Endothelial cell of umbilical vein (primary cell): ENCODE results near the gene RPL18. TPM values are rescaled to one million over a fixed set of nuclear protein-coding genes. Genes with fewer than 3 reads are reported as not detected.
A peak's percentile ranks its signal among the peaks of the same experiment; 100 is the strongest.

Experiments used
- BruUV-seq: library from RNA; stranded (reverse); fragments of 400-500 nt; replicated peaks from 2 replicates; lab custom pipeline; 2021; lab: Mats Ljungman, UMichigan
- CTCF ChIA-PET: fragments of 300-600, 350-600 bp; sonication (Branson Sonifier 250); formaldehyde crosslinking; loops from one replicate; lab custom pipeline; 2021; ENCODE audit warnings: antibody characterized with exemption, inconsistent platforms; lab: Charles Lee
- POLR2A ChIA-PET: fragments of 300-600, 350-600 bp; sonication (Branson Sonifier 250); formaldehyde crosslinking; loops from one replicate; lab custom pipeline; 2021; ENCODE audit warnings: antibody characterized with exemption, inconsistent platforms; lab: Charles Lee
- DNase-seq: peaks from one replicate; pipeline ENCODE4 v3.0.0-alpha.2; 2011; ENCODE audit warnings: low read depth, low spot score
- FAIRE-seq: peaks from 2 replicates; lab custom pipeline; 2011; peaks lifted over from hg19 to GRCh38; lab: Jason Lieb, UNC
- H2AFZ ChIP-seq: 2 replicates; pipeline ENCODE4 v1.6.0; 2012; ENCODE audit warnings: low read depth, low read length, control low read depth, inconsistent platforms
- H3K27ac ChIP-seq: 2 replicates; pipeline ENCODE4 v1.5.1; 2011; ENCODE audit warnings: low read depth, mild to moderate bottlenecking, control low read depth, low read length, moderate library complexity; ENCODE audit not compliant: insufficient read depth
- H3K27me3 ChIP-seq, 2 experiments: 2 replicates each; pipeline versions ENCODE4 v1.6.0 to v1.6.1; 2011; ENCODE audit warnings: low read length in 2 of 2, mixed read lengths in 1 of 2; ENCODE audit not compliant: control insufficient read depth in 2 of 2, insufficient read depth in 2 of 2
- H3K36me3 ChIP-seq, 2 experiments: 2 replicates in 1 of 2; 3 replicates in 1 of 2; pipeline ENCODE4 v1.5.1; 2011; ENCODE audit warnings: low read length in 2 of 2, mild to moderate bottlenecking in 1 of 2, moderate library complexity in 1 of 2; ENCODE audit not compliant: control insufficient read depth in 2 of 2, insufficient read depth in 2 of 2; ENCODE audit errors: extremely low read depth in 1 of 2
- H3K4me1 ChIP-seq: 3 replicates; pipeline ENCODE4 v1.5.1; 2011; ENCODE audit warnings: mild to moderate bottlenecking, low read length; ENCODE audit not compliant: control insufficient read depth, insufficient read depth; ENCODE audit errors: extremely low read depth
- H3K4me2 ChIP-seq: 2 replicates; pipeline ENCODE4 v1.6.1; 2011; ENCODE audit warnings: low read length, control low read depth, mixed read lengths; ENCODE audit not compliant: insufficient read depth
- H3K4me3 ChIP-seq, 3 experiments: fragments of 200-600 bp in 1 of 3; sonication (generic), shearing (Covaris generic) in 1 of 3; replicated peaks in 1 of 3; 2 replicates each; pipeline ENCODE4 v1.5.1; 2011 to 2016; ENCODE audit warnings: control low read depth in 3 of 3, low read length in 3 of 3, mild to moderate bottlenecking in 2 of 3, inconsistent platforms in 1 of 3, low read depth in 1 of 3, moderate library complexity in 1 of 3; ENCODE audit not compliant: insufficient read depth in 1 of 3
- H3K79me2 ChIP-seq: 2 replicates; pipeline ENCODE4 v1.6.0; 2012; ENCODE audit warnings: low read length, inconsistent platforms; ENCODE audit not compliant: control insufficient read depth, insufficient read depth
- H3K9ac ChIP-seq: replicated peaks from 2 replicates; pipeline ENCODE3; 2011; ENCODE audit warnings: low read length, control low read depth; ENCODE audit not compliant: insufficient read depth; ENCODE audit errors: extremely low read depth
- H3K9me1 ChIP-seq: replicated peaks from 3 replicates; pipeline ENCODE4 v1.6.0; 2011; ENCODE audit warnings: mild to moderate bottlenecking, low read length; ENCODE audit not compliant: control insufficient read depth, insufficient read depth; ENCODE audit errors: extremely low read depth
- H3K9me3 ChIP-seq: replicated peaks from 2 replicates; pipeline ENCODE4 v1.5.1; 2012; ENCODE audit warnings: low read length, inconsistent platforms; ENCODE audit not compliant: control insufficient read depth, insufficient read depth
- H4K20me1 ChIP-seq: replicated peaks from 2 replicates; pipeline ENCODE3; 2011; ENCODE audit warnings: mild to moderate bottlenecking, low read length; ENCODE audit not compliant: control insufficient read depth, insufficient read depth; ENCODE audit errors: extremely low read depth
- EZH2 ChIP-seq: IDR thresholded peaks from 2 replicates; pipeline ENCODE4 v1.6.1; 2012; ENCODE audit warnings: borderline replicate concordance, low read depth, mild to moderate bottlenecking, moderate library complexity, low read length, inconsistent platforms; ENCODE audit not compliant: severe bottlenecking
- FOS ChIP-seq: IDR thresholded peaks from 2 replicates; pipeline ENCODE4 v1.6.1; 2011; ENCODE audit warnings: mild to moderate bottlenecking, low read length, moderate library complexity, borderline replicate concordance; ENCODE audit not compliant: insufficient read depth
- GATA2 ChIP-seq: IDR thresholded peaks from 2 replicates; pipeline ENCODE4 v1.7.0; 2011; ENCODE audit warnings: low read depth, mild to moderate bottlenecking, moderate library complexity, mixed read lengths, low read length; ENCODE audit not compliant: insufficient read length, insufficient read depth
- JUN ChIP-seq: IDR thresholded peaks from 2 replicates; pipeline ENCODE4 v1.6.1; 2011; ENCODE audit warnings: borderline replicate concordance, low read depth; ENCODE audit not compliant: insufficient read length, insufficient read depth
- MYC ChIP-seq: IDR thresholded peaks from one replicate; pipeline ENCODE4 v1.6.1; 2011; ENCODE audit warnings: mild to moderate bottlenecking, low read depth, low read length
- POLR2AphosphoS5 ChIP-seq: IDR thresholded peaks from 2 replicates; pipeline ENCODE4 v1.6.1; 2012; ENCODE audit warnings: low read depth, mild to moderate bottlenecking, control low read depth, low read length, moderate library complexity; ENCODE audit not compliant: insufficient read depth
- dilution Hi-C: fragments of 300-500 bp; cut with MboI; formaldehyde crosslinking; loops from one replicate; pipeline ENCODE4 v1.15.0; 2019; ENCODE audit warnings: low sequenced_read_pairs; ENCODE audit not compliant: extremely low pct_ligation_motif_present
- intact Hi-C: fragments of 100-400 bp; cut with micrococcal nuclease; formaldehyde crosslinking; loops from one replicate; pipeline ENCODE4 v1.10.0; 2022
- polyA plus RNA-seq, 4 experiments: library from polyadenylated mRNA; depleted of rRNA in 3 of 4; stranded (reverse) in 3 of 4; unstranded in 1 of 4; fragments of >200 nt; gene quantifications; 2 replicates each; pipeline versions ENCODE4 v1.2.1 to v1.2.3, GENCODE V29; 2011 to 2012; ENCODE audit warnings: missing spikeins in 1 of 4
- total RNA-seq: library from RNA; stranded (reverse); gene quantifications from 2 replicates; pipeline ENCODE4 v1.2.3, GENCODE V29; 2021
- TF ChIP-seq, protein P1 (sequence below): IDR thresholded peaks from 2 replicates; pipeline ENCODE4 v1.6.1; 2011; ENCODE audit not compliant: insufficient read depth, insufficient read length
- TF ChIP-seq, protein P2 (sequence below), 2 donors: IDR thresholded peaks; 1 replicate in 1 of 2; 2 replicates in 1 of 2; pipeline ENCODE4 v1.5.1; 2011; ENCODE audit warnings: low read length in 2 of 2, mild to moderate bottlenecking in 2 of 2, moderate library complexity in 2 of 2, control low read depth in 1 of 2, inconsistent platforms in 1 of 2, low read depth in 1 of 2; ENCODE audit not compliant: insufficient read depth in 1 of 2; ENCODE audit errors: extremely low read depth in 1 of 2

Gene RPL18
- total and polyA plus RNA-seq, 2 donors (not counting 3 experiments of a cell fraction or from before 2014, with no cell fraction given) = 1,407 to 2,154 TPM

DNA sequence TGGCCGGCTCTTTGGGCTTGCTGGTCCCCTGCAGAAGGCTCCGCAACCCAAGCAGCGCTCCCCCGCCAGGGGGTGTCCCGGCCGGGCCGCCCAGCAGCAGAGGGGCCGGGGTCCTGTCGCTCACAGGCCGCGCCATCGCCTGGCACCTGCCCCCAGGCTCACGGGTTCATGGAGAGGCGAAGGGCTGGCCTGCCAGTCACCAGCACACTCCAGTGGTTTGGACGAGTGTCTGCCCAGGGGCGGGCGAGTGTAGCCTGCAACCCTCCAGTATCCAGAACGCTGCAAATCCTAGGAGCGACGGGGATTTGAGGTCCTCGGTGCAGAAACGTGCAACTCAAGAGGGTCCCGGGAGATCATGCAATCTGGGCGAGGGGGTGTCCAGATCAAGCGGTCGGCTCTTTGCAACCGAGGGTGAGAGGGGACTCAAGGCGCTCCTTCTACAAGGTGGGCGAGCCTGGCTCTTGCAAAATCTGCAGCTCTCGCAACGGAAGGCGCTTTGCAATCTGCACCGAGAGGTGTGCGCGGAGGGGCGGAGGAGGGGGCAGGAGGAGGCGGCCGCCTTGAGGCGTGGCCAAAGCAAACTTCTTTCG, 18.0 kb upstream of the RPL18 start, which contains the start of gene DBP:
Gene DBP, minus strand, starts transcription at position 521 of the 590 bp plus-strand sequence. Its CDS starts 385 bp downstream, at position 136.
- no peaks in the 10 kb centered on the region for H3K9me1 ChIP-seq
- dilution Hi-C loops (no loop called here), intact Hi-C loops (loop anchor here (1.0 to 10.0 kb wide), 3 partner anchors 18 to 358 kb away; partner anchors contain the start of genes GYS1, RPL18, RUVBL2 and SPHK2)
- H2AFZ ChIP-seq = peak within 1 kb of the TSS; percentile 76
- no peak within 1 kb of the TSS for H3K27ac ChIP-seq
- no peaks in the 10 kb centered on the region for H3K9me3 ChIP-seq
- CTCF ChIA-PET = no interaction called here
- H3K36me3 ChIP-seq = no peaks in the 10 kb centered on the region
- POLR2A ChIA-PET = no interaction called here
- H3K27me3 ChIP-seq = peaks cover 3 to 13% of the 10 kb centered on the region in 2 experiments
- FAIRE-seq (no peak), DNase-seq (no peak)
- H4K20me1 ChIP-seq = no peaks in the 10 kb centered on the region
- peak within 1 kb of the TSS; percentile 45 for H3K9ac ChIP-seq
- H3K79me2 ChIP-seq = no peaks in the 10 kb centered on the region
- H3K4me2 ChIP-seq = peak within 1 kb of the TSS; percentile 49
- peak within 1 kb of the TSS in 2 of 3 experiments; percentile 30 to 34 for H3K4me3 ChIP-seq
- BruUV-seq = no TSS peak
- H3K4me1 ChIP-seq = peaks cover 26% of the 10 kb centered on the region
- no peak for TF ChIP-seq GATA2
- no peak for TF ChIP-seq POLR2AphosphoS5
- TF ChIP-seq, protein P1, sequence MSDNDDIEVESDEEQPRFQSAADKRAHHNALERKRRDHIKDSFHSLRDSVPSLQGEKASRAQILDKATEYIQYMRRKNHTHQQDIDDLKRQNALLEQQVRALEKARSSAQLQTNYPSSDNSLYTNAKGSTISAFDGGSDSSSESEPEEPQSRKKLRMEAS = no peak
- TF ChIP-seq, protein P2, sequence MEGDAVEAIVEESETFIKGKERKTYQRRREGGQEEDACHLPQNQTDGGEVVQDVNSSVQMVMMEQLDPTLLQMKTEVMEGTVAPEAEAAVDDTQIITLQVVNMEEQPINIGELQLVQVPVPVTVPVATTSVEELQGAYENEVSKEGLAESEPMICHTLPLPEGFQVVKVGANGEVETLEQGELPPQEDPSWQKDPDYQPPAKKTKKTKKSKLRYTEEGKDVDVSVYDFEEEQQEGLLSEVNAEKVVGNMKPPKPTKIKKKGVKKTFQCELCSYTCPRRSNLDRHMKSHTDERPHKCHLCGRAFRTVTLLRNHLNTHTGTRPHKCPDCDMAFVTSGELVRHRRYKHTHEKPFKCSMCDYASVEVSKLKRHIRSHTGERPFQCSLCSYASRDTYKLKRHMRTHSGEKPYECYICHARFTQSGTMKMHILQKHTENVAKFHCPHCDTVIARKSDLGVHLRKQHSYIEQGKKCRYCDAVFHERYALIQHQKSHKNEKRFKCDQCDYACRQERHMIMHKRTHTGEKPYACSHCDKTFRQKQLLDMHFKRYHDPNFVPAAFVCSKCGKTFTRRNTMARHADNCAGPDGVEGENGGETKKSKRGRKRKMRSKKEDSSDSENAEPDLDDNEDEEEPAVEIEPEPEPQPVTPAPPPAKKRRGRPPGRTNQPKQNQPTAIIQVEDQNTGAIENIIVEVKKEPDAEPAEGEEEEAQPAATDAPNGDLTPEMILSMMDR (IDR thresholded peaks at IDR 0.05; ENCODE audit: extremely low read depth in 1 of 2, insufficient read depth in 1 of 2, low read depth in 1 of 2, low read length in 2 of 2) = peak; percentile 3 to 9
- no peak for TF ChIP-seq FOS
- TF ChIP-seq EZH2 = peak; percentile 43
- no peak for TF ChIP-seq JUN
- no peak for TF ChIP-seq MYC
